Measurements from ENCODE around the gene HOOK2. TPM values are rescaled to one million over a fixed set of nuclear protein-coding genes. Genes with fewer than 3 reads are reported as not detected.

The HOOK2 gene
- total and polyA plus RNA-seq, 9 of the 15 experiments (the other 6 are each of a cell fraction or from before 2014, with no cell fraction given): 1.3 to 17.2 (median 9.9) TPM

DNA sequence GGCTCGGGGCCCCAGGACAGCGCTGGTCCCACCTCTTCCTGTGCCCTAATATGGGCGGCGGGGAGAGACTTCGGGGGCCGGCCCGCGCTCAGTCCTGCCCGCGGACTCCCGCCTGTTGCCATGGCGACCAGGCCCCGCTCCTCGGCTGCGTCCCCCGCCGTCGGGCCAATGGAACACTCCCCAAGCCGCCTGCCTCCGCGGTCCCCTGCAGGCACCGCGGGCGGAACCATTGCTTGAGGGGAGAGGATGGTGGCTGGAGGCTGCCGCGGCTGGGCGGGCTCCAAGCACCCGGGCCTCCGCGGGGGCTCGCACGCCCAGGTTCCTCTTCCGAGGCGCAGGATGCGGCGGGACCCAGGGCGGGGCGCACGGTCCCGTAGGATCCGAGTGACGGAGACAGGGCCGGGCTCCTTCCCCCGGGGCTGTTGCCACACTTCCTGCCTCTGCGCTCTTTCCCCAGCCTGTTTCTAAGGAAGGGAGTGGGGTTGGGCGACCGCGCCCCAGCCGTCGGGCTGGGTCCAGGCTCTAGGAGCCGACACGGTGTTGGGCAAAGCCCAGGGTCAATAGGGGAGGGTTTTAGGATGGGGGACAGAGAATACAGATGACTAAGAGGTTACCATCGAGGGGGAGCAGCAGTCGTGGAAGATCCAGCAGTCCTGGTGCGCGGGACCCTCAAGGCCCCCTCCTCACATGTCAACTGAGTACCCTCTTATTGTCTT, 14.7 kb upstream of the HOOK2 start (continued):
- TF ChIP-seq, protein P1, sequence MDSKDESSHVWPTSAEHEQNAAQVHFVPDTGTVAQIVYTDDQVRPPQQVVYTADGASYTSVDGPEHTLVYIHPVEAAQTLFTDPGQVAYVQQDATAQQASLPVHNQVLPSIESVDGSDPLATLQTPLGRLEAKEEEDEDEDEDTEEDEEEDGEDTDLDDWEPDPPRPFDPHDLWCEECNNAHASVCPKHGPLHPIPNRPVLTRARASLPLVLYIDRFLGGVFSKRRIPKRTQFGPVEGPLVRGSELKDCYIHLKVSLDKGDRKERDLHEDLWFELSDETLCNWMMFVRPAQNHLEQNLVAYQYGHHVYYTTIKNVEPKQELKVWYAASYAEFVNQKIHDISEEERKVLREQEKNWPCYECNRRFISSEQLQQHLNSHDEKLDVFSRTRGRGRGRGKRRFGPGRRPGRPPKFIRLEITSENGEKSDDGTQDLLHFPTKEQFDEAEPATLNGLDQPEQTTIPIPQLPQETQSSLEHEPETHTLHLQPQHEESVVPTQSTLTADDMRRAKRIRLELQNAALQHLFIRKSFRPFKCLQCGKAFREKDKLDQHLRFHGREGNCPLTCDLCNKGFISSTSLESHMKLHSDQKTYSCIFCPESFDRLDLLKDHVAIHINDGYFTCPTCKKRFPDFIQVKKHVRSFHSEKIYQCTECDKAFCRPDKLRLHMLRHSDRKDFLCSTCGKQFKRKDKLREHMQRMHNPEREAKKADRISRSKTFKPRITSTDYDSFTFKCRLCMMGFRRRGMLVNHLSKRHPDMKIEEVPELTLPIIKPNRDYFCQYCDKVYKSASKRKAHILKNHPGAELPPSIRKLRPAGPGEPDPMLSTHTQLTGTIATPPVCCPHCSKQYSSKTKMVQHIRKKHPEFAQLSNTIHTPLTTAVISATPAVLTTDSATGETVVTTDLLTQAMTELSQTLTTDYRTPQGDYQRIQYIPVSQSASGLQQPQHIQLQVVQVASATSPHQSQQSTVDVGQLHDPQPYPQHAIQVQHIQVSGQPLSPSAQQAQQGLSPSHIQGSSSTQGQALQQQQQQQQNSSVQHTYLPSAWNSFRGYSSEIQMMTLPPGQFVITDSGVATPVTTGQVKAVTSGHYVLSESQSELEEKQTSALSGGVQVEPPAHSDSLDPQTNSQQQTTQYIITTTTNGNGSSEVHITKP (IDR thresholded peaks at IDR 0.05; ENCODE audit: partially characterized antibody): peak; percentile 99
- TF ChIP-seq HDAC1 (IDR thresholded peaks at IDR 0.05) (peak in 1 of 2 experiments; percentile 59; a peak in 2 of 4 replicates), ZFX (CRISPR knock-in tag; IDR thresholded peaks at IDR 0.05) (peak; percentile 44), ZNF445 (CRISPR knock-in tag; IDR thresholded peaks at IDR 0.05; ENCODE audit: low read depth) (no peak), PHF21A (IDR thresholded peaks at IDR 0.05; ENCODE audit: borderline replicate concordance, low read depth) (peak; percentile 67; the same call in 1 of the 2 replicates), CSDE1 (IDR thresholded peaks at IDR 0.05) (peak in 1 of 2 experiments; percentile 95; a peak in 2 of 4 replicates), SMAD4 (CRISPR knock-in tag; conservative IDR thresholded peaks at IDR 0.05) (peak; percentile 79), JUND (IDR thresholded peaks at IDR 0.05; ENCODE audit: borderline replicate concordance, low read depth, low read length) (peak; percentile 92), JUND (tag; IDR thresholded peaks at IDR 0.05; ENCODE audit: borderline replicate concordance, low read depth, low read length) (no peak), ZNF589 (CRISPR knock-in tag; IDR thresholded peaks at IDR 0.05; ENCODE audit: low read depth) (no peak), BMI1 (IDR thresholded peaks at IDR 0.05; ENCODE audit: low read length) (peak; percentile 93), L3MBTL2 (IDR thresholded peaks at IDR 0.05) (peak; percentile 76), ELF1 (tag; IDR thresholded peaks at IDR 0.05) (peak; percentile 76), TAL1 (IDR thresholded peaks at IDR 0.05) (no peak), SOX6 (IDR thresholded peaks at IDR 0.05) (peak; percentile 47; the same call in 1 of the 2 replicates), ATF7 (IDR thresholded peaks at IDR 0.05) (peak; percentile 99), RB1 (IDR thresholded peaks at IDR 0.05; ENCODE audit: low read depth) (peak; percentile 96), NFIC (IDR thresholded peaks at IDR 0.05) (peak; percentile 79), FOXJ2 (tag; IDR thresholded peaks at IDR 0.05) (peak; percentile 71; the same call in 1 of the 2 replicates)
- TF ChIP-seq, protein P2, sequence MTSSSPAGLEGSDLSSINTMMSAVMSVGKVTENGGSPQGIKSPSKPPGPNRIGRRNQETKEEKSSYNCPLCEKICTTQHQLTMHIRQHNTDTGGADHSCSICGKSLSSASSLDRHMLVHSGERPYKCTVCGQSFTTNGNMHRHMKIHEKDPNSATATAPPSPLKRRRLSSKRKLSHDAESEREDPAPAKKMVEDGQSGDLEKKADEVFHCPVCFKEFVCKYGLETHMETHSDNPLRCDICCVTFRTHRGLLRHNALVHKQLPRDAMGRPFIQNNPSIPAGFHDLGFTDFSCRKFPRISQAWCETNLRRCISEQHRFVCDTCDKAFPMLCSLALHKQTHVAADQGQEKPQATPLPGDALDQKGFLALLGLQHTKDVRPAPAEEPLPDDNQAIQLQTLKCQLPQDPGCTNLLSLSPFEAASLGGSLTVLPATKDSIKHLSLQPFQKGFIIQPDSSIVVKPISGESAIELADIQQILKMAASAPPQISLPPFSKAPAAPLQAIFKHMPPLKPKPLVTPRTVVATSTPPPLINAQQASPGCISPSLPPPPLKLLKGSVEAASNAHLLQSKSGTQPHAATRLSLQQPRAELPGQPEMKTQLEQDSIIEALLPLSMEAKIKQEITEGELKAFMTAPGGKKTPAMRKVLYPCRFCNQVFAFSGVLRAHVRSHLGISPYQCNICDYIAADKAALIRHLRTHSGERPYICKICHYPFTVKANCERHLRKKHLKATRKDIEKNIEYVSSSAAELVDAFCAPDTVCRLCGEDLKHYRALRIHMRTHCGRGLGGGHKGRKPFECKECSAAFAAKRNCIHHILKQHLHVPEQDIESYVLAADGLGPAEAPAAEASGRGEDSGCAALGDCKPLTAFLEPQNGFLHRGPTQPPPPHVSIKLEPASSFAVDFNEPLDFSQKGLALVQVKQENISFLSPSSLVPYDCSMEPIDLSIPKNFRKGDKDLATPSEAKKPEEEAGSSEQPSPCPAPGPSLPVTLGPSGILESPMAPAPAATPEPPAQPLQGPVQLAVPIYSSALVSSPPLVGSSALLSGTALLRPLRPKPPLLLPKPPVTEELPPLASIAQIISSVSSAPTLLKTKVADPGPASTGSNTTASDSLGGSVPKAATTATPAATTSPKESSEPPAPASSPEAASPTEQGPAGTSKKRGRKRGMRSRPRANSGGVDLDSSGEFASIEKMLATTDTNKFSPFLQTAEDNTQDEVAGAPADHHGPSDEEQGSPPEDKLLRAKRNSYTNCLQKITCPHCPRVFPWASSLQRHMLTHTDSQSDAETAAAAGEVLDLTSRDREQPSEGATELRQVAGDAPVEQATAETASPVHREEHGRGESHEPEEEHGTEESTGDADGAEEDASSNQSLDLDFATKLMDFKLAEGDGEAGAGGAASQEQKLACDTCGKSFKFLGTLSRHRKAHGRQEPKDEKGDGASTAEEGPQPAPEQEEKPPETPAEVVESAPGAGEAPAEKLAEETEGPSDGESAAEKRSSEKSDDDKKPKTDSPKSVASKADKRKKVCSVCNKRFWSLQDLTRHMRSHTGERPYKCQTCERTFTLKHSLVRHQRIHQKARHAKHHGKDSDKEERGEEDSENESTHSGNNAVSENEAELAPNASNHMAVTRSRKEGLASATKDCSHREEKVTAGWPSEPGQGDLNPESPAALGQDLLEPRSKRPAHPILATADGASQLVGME (CRISPR knock-in tag; IDR thresholded peaks at IDR 0.05): peak; percentile 95
